Epidermal melanocyte (primary cell): Measurements from ENCODE around the gene CYP27C1.
A peak's percentile ranks its signal among the peaks of the same experiment; 100 is the strongest.
"Not testable (repeated sequence)": the region's sequence is repeated elsewhere in the genome, so short reads cannot be mapped to it uniquely, and the experiment has no call there.

Experiments
- DNase-seq: peaks from one replicate; pipeline ENCODE4 v3.0.0; 2011; ENCODE audit warnings: low spot score; ENCODE audit not compliant: insufficient read length

CYP27C1 gene

GRCh38 chr2:127220102-127220767 lies at the start of gene CYP27C1:
CYP27C1 (minus strand) TSS chr2:127220299; CDS start chr2:127220270, 29 bp downstream.
- no peak for DNase-seq

GRCh38 chr2:127261804-127262406 lies 41.8 kb upstream of the CYP27C1 start:
- DNase-seq: no peak

GRCh38 chr2:127259355-127259754 lies 39.3 kb upstream of the CYP27C1 start:
- no peak for DNase-seq

GRCh38 chr2:127256866-127257265 lies 36.8 kb upstream of the CYP27C1 start:
- DNase-seq: no peak

- DNase-seq: no peak
Observed at GRCh38 chr2:127256381-127256780, 36.3 kb upstream of the CYP27C1 start.

GRCh38 chr2:127255721-127256120 lies 35.6 kb upstream of the CYP27C1 start:
- DNase-seq: no peak

GRCh38 chr2:127255146-127255545 lies 35.0 kb upstream of the CYP27C1 start:
- DNase-seq: peak; percentile 70

GRCh38 chr2:127254386-127254981 lies 34.4 kb upstream of the CYP27C1 start:
- DNase-seq: no peak

GRCh38 chr2:127241184-127241583 lies 21.1 kb upstream of the CYP27C1 start:
- not testable (repeated sequence) for DNase-seq

GRCh38 chr2:127239395-127239794 lies 19.3 kb upstream of the CYP27C1 start:
- DNase-seq: no peak

GRCh38 chr2:127237768-127238167 lies 17.7 kb upstream of the CYP27C1 start:
- DNase-seq: not testable (repeated sequence)

- DNase-seq: no peak
Observed at GRCh38 chr2:127235082-127235702, 15.1 kb upstream of the CYP27C1 start.

- DNase-seq: no peak
Observed at GRCh38 chr2:127233710-127234109, 13.6 kb upstream of the CYP27C1 start.

GRCh38 chr2:127231130-127231865 lies 11.2 kb upstream of the CYP27C1 start:
- no peak for DNase-seq

- no peak for DNase-seq
Observed at GRCh38 chr2:127229555-127229954, 9.5 kb upstream of the CYP27C1 start.

- no peak for DNase-seq
Observed at GRCh38 chr2:127228102-127228501, 8.0 kb upstream of the CYP27C1 start.

GRCh38 chr2:127227264-127227660 lies 7.2 kb upstream of the CYP27C1 start:
- not testable (repeated sequence) for DNase-seq

- no peak for DNase-seq
Observed at GRCh38 chr2:127226520-127227263, 6.6 kb upstream of the CYP27C1 start.

GRCh38 chr2:127226132-127226519 lies 6.0 kb upstream of the CYP27C1 start:
- no peak for DNase-seq

GRCh38 chr2:127225186-127225960 lies 5.3 kb upstream of the CYP27C1 start:
- DNase-seq: no peak
